ENCODE data around the gene PORCN.

GRCh38 chrX:48530736-48531135 is 21.9 kb downstream of the PORCN start:
- TF ChIP-seq CTCF (IDR thresholded peaks at IDR 0.05) (no peak), POLR2A (IDR thresholded peaks at IDR 0.05) (no peak)

Measured in body of pancreas (tissue), 4 donors.